HG03159 (cell line): ENCODE measurements around the gene TSPO2.

ENCODE experiments used
- ATAC-seq: cut with Tn5 transposase; IDR thresholded peaks from one replicate; pipeline ENCODE4 v1.9.1; 2021; ENCODE audit warnings: mild to moderate bottlenecking, moderate library complexity; ENCODE audit not compliant: unreplicated experiment

The TSPO2 gene

GRCh38 chr6:41074692-41075436 is 32.6 kb downstream of the TSPO2 start:
- no peak for ATAC-seq

- ATAC-seq = no peak
Observed at GRCh38 chr6:41075651-41076626, 33.7 kb downstream of the TSPO2 start.

DNA sequence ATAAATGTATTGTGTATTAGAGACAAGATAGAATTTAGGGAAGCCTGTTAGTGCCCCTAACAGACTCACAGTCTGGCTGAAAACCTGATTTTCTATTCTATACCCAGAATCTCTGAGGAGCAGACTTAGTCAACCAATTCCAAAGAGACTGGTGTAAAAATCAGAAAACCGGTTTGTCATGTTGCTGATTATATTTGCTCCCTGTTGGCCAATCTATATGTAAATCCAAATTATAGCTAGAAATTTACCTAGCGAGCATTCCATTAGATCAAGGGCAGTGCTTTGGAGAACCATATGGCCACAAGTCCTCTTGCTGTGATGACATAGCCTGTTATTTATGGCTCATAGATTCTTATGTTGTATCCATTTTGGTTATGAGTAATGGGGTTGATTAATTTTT is 35.3 kb downstream of the TSPO2 start:
- no peak for ATAC-seq

GRCh38 chr6:41078101-41078500 is 35.8 kb downstream of the TSPO2 start:
- no peak for ATAC-seq

DNA sequence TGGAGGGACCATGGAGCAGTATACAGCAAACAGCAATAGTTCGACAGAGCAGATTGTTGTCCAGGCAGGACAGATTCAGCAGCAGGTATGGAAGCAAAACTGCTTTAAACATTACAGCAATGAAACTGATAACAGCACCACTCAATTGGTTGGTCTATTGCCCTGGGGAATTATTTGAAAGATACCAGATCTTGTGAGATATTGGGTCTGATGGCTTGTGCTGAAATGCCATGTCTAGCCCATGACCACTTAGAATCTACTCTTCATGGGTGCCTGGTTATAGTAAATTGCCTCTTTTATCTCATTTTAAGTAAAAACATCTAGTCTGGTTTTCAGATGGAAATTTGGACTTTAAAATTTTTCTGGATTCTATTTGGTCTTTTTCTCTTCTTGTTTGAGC is 36.8 kb downstream of the TSPO2 start:
- ATAC-seq = no peak

DNA sequence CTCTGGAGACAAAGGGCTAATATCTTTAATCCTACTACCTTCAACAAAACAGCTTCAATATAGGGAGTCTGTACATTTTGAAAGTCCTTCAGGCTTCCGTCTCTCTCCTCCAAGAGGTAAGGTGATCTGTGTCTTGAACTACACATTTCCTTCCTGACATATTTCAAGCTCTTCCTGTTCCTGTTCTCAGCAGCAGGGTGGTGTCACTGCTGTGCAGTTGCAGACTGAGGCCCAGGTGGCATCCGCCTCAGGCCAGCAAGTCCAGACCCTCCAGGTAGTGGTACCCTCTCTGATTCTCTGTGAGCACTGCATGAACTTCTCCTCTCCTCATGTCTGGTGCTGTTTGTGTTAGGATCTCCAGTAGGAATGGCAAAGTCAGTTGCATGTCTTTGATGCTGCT is 38.4 kb downstream of the TSPO2 start:
- ATAC-seq = no peak

DNA sequence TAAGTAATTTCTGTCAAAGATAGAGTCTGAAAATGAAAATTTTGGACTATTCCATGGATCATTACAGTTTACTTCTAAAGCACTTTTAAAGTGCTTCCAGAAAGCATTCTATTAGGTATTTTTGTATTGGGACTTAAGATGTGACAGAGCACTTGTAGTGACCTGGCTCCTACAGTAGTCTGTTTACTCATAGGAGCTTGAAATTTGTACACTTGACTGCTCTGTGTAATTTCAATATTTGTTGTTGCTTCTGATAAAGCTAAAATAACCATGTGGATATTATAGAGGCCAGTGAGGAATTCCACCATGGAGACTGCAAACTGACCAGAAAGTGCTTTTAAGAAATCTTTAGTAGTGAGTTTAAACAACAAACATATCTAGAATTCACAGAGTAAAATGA is 40.8 kb downstream of the TSPO2 start:
- no peak for ATAC-seq

DNA sequence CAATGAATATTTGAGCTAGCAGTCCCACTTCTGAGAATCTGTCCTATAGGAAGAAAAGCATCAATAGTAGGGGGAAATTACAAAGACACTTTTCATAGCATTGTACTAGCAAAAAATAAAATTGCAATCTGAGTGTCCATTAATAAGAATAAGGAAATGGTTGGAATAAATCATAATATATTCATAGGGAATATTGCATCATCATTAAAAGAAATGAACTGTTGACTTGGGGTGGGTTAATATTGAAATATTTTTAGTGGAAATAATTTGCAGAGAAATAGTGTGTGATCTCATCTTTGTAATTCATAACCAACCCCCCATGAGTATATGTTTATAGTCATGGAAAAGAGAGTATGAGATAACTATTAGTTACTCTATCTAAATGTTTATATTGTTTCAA is 42.9 kb downstream of the TSPO2 start:
- ATAC-seq = no peak

GRCh38 chr6:41088451-41088850 is 46.2 kb downstream of the TSPO2 start:
- ATAC-seq = no peak

DNA sequence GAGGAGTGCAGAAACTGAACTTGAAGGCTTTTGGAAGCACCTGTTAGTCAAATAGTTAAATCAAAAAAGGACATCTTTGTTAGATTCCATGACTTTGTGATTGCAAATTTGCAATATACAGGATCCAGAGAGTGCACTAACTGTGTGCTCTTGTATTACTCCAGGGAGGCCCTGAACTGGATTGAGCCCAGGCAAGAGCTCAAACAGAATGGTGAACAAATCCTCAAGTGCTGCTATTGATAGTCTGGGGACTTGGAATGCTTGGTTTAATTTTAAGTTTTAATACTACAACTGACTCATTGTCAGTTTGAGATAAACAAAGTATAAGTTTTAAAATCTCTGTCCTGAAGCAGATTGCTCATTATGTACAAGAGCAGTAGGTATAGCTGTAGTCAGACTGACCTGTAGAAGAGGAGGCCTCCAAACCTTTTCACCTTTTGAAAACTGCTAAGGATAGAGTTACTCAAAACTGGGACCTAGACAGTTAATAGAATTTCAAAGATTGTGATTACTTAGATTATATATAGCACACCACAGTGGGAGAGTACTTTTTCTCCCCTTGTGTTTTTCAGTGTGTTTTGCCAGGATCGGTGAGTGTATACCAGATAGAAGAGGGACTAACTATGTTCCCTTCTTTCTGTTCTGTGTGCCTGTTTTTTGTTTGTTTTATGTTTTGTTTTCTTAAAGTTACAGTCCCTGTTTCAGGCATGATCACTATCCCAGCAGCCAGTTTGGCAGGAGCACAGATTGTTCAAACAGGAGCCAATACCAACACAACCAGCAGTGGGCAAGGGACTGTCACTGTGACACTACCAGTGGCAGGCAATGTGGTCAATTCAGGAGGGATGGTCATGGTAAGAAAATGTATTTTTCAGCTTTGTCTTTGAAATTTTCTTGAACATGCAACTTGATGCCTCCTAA is 48.8 kb downstream of the TSPO2 start:
- no peak for ATAC-seq

DNA sequence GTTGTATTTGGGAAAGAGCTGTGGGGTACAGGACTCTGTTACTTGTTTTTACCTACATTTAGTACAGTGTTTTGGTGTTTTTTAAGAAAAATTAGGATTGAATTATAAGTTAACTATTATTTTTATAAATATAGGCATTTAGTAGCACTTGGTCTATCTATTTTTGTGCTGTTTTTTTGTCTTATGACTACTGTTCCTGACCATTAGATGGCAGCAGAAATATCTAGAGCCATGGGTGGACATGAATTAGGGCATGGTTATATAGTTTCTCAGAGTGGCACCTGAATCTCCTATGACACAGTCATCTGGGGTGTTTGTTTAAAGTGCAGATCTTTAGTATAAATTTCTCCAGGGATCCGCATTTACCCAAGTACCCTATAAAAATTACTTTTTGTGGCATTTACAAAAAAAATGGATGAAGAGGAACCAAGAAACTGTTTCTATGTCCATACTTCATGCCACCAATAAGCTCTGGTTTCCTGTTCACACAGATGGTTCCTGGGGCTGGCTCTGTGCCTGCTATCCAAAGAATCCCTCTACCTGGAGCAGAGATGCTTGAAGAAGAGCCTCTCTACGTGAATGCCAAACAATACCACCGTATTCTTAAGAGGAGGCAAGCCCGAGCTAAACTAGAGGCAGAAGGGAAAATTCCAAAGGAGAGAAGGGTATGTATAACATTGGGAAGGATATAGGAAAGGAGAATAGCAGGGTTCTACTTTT is 50.3 kb downstream of the TSPO2 start:
- no peak for ATAC-seq

- ATAC-seq = no peak
Observed at GRCh38 chr6:41093729-41094128, 51.5 kb downstream of the TSPO2 start.
